HEK293 (cell line): Measurements from ENCODE around the gene PEX6.

Experiments used
- CTCF ChIA-PET: fragments of 350-600 bp; formaldehyde crosslinking; extraction: SDS; loops from one replicate; lab custom pipeline; 2021; ENCODE audit warnings: antibody characterized with exemption; lab: Yijun Ruan, JAX
- POLR2A ChIA-PET: fragments of 300-600 bp; formaldehyde crosslinking; extraction: SDS; loops from one replicate; lab custom pipeline; 2020; ENCODE audit warnings: antibody characterized with exemption, inconsistent platforms; lab: Yijun Ruan, JAX
- H3K27ac ChIP-seq: fragments of 200-500 bp; sonication (Bioruptor generic); 2 replicates; pipeline ENCODE4 v1.5.1; 2014; ENCODE audit warnings: low read depth, low read length, control low read depth, inconsistent platforms; ENCODE audit errors: extremely low read depth
- H3K36me3 ChIP-seq, 2 experiments: fragments of 200-500 bp in 1 of 2; sonication (Bioruptor generic) in 1 of 2; 1 replicate in 1 of 2; 2 replicates in 1 of 2; pipeline ENCODE4 v1.5.1; 2014 to 2017; ENCODE audit warnings: inconsistent platforms in 2 of 2, low read length in 2 of 2; ENCODE audit not compliant: control insufficient read depth in 2 of 2, insufficient read depth in 1 of 2
- H3K4me1 ChIP-seq: fragments of 200-500 bp; sonication (Bioruptor generic); 2 replicates; pipeline ENCODE4 v1.5.1; 2014; ENCODE audit warnings: mild to moderate bottlenecking, low read length, inconsistent platforms; ENCODE audit not compliant: control insufficient read depth, insufficient read depth
- H3K4me3 ChIP-seq: 2 replicates; pipeline ENCODE4 v1.5.1; 2011; ENCODE audit warnings: low read depth, mild to moderate bottlenecking, control low read depth, low read length, moderate library complexity
- H3K9me3 ChIP-seq: fragments of 200-500 bp; sonication (Bioruptor generic); 2 replicates; pipeline ENCODE4 v1.5.1; 2014; ENCODE audit warnings: low read depth, low read length, inconsistent platforms; ENCODE audit not compliant: control insufficient read depth, insufficient read depth
- FEZF1 ChIP-seq: fragments of 450-650 bp; formaldehyde crosslinking; IDR thresholded peaks from 2 replicates; pipeline ENCODE4 v1.5.1; 2016; ENCODE audit warnings: missing biosample characterization, missing genetic modification characterization
- GLIS1 ChIP-seq: fragments of 450-650 bp; formaldehyde crosslinking; IDR thresholded peaks from 2 replicates; pipeline ENCODE4 v1.5.1; 2016; ENCODE audit warnings: missing biosample characterization, missing genetic modification characterization
- KLF10 ChIP-seq: fragments of 450-650 bp; IDR thresholded peaks from 2 replicates; pipeline ENCODE4 v1.5.1; 2018; ENCODE audit warnings: missing biosample characterization, mild to moderate bottlenecking, missing genetic modification characterization
- KLF7 ChIP-seq: fragments of 450-650 bp; formaldehyde crosslinking; IDR thresholded peaks from 2 replicates; pipeline ENCODE4 v1.5.1; 2016; ENCODE audit warnings: missing biosample characterization, missing genetic modification characterization, borderline replicate concordance
- KLF9 ChIP-seq: fragments of 450-650 bp; formaldehyde crosslinking; IDR thresholded peaks from 2 replicates; pipeline ENCODE4 v1.5.1; 2016; ENCODE audit warnings: missing biosample characterization, missing genetic modification characterization, low read depth
- PATZ1 ChIP-seq: fragments of 450-650 bp; formaldehyde crosslinking; IDR thresholded peaks from 2 replicates; pipeline ENCODE4 v1.5.1; 2016; ENCODE audit warnings: missing biosample characterization, missing genetic modification characterization
- PRDM10 ChIP-seq: fragments of 450-650 bp; formaldehyde crosslinking; IDR thresholded peaks from 2 replicates; pipeline ENCODE4 v1.5.1; 2016; ENCODE audit warnings: missing biosample characterization, missing genetic modification characterization
- SETDB1 ChIP-seq: IDR thresholded peaks from one replicate; pipeline ENCODE4 v1.6.1; 2017; ENCODE audit warnings: mild to moderate bottlenecking, low read length, moderate library complexity, mixed read lengths; ENCODE audit not compliant: insufficient read length
- SP2 ChIP-seq: fragments of 450-650 bp; formaldehyde crosslinking; IDR thresholded peaks from 2 replicates; pipeline ENCODE4 v1.5.1; 2016; ENCODE audit warnings: missing biosample characterization, missing genetic modification characterization
- TCF7L2 ChIP-seq: IDR thresholded peaks from 2 replicates; pipeline ENCODE4 v1.6.1; 2011; ENCODE audit warnings: low read depth, mild to moderate bottlenecking, inconsistent platforms, low read length, moderate library complexity, borderline replicate concordance
- YY1 ChIP-seq: fragments of 450-650 bp; formaldehyde crosslinking; IDR thresholded peaks from 2 replicates; pipeline ENCODE4 v1.5.1; 2018; ENCODE audit warnings: missing biosample characterization, missing genetic modification characterization
- YY2 ChIP-seq: fragments of 450-650 bp; formaldehyde crosslinking; IDR thresholded peaks from 2 replicates; pipeline ENCODE4 v1.5.1; 2016; ENCODE audit warnings: missing biosample characterization, missing genetic modification characterization
- ZBTB20 ChIP-seq: fragments of 450-650 bp; formaldehyde crosslinking; IDR thresholded peaks from 2 replicates; pipeline ENCODE4 v1.5.1; 2016; ENCODE audit warnings: missing biosample characterization, missing genetic modification characterization
- ZBTB26 ChIP-seq: fragments of 450-650 bp; formaldehyde crosslinking; optimal IDR thresholded peaks from 2 replicates; pipeline ENCODE3; 2016; ENCODE audit warnings: missing biosample characterization, mild to moderate bottlenecking, missing genetic modification characterization
- ZNF133 ChIP-seq: fragments of 450-650 bp; formaldehyde crosslinking; IDR thresholded peaks from 2 replicates; pipeline ENCODE4 v1.5.1; 2016; ENCODE audit warnings: missing biosample characterization, missing genetic modification characterization
- ZNF140 ChIP-seq: fragments of 450-650 bp; formaldehyde crosslinking; IDR thresholded peaks from 2 replicates; pipeline ENCODE4 v1.5.1; 2016; ENCODE audit warnings: missing biosample characterization, missing genetic modification characterization
- ZNF248 ChIP-seq: fragments of 450-650 bp; formaldehyde crosslinking; IDR thresholded peaks from 2 replicates; pipeline ENCODE4 v1.5.1; 2017; ENCODE audit warnings: missing biosample characterization, missing genetic modification characterization
- ZNF324 ChIP-seq: fragments of 450-650 bp; formaldehyde crosslinking; IDR thresholded peaks from 2 replicates; pipeline ENCODE4 v1.5.1; 2016; ENCODE audit warnings: missing biosample characterization, missing genetic modification characterization
- ZNF549 ChIP-seq: fragments of 450-650 bp; IDR thresholded peaks from 2 replicates; pipeline ENCODE4 v1.5.1; 2018; ENCODE audit warnings: missing biosample characterization, missing genetic modification characterization, mild to moderate bottlenecking, inconsistent platforms, moderate library complexity
- ZNF660 ChIP-seq: fragments of 450-650 bp; IDR thresholded peaks from 2 replicates; pipeline ENCODE4 v1.5.1; 2018; ENCODE audit warnings: missing biosample characterization, mild to moderate bottlenecking, missing genetic modification characterization
- ZNF76 ChIP-seq: fragments of 450-650 bp; formaldehyde crosslinking; IDR thresholded peaks from 2 replicates; pipeline ENCODE4; 2016; ENCODE audit warnings: low read depth, missing biosample characterization, missing genetic modification characterization, borderline replicate concordance
- ZNF830 ChIP-seq: fragments of 450-650 bp; IDR thresholded peaks from 2 replicates; pipeline ENCODE4 v1.5.0; 2018; ENCODE audit warnings: missing biosample characterization, missing genetic modification characterization, low read depth, mild to moderate bottlenecking, moderate library complexity
- ZNF837 ChIP-seq: fragments of 450-650 bp; formaldehyde crosslinking; IDR thresholded peaks from 2 replicates; pipeline ENCODE4 v1.5.1; 2016; ENCODE audit warnings: missing biosample characterization, missing genetic modification characterization
- ZNF843 ChIP-seq: fragments of 450-650 bp; formaldehyde crosslinking; IDR thresholded peaks from 2 replicates; pipeline ENCODE4 v1.5.1; 2016; ENCODE audit warnings: missing biosample characterization, missing genetic modification characterization
- TF ChIP-seq, protein P1 (sequence below): fragments of 450-650 bp; formaldehyde crosslinking; IDR thresholded peaks from 2 replicates; pipeline ENCODE4 v1.5.1; 2017; ENCODE audit warnings: missing biosample characterization, missing genetic modification characterization

PEX6 gene

GRCh38 chr6:43024436-43024835, 45.5 kb upstream of the PEX6 start:
- POLR2A ChIA-PET, result interaction anchor here (0.9 to 9.2 kb wide), 5 partner anchors 10 to 119 kb away, joined by 3 to 66 read pairs (median 13); partner anchors contain the start of genes CUL7, KLC4, KLHDC3 and MEA1
- TF ChIP-seq ZNF843 (tag by site-specific recombination) (no peak), ZNF837 (tag by site-specific recombination) (0 out of 2 replicates have a peak, but pooled peaks have one; percentile 3)
- TF ChIP-seq, all 188 proteins: peak for 1

DNA sequence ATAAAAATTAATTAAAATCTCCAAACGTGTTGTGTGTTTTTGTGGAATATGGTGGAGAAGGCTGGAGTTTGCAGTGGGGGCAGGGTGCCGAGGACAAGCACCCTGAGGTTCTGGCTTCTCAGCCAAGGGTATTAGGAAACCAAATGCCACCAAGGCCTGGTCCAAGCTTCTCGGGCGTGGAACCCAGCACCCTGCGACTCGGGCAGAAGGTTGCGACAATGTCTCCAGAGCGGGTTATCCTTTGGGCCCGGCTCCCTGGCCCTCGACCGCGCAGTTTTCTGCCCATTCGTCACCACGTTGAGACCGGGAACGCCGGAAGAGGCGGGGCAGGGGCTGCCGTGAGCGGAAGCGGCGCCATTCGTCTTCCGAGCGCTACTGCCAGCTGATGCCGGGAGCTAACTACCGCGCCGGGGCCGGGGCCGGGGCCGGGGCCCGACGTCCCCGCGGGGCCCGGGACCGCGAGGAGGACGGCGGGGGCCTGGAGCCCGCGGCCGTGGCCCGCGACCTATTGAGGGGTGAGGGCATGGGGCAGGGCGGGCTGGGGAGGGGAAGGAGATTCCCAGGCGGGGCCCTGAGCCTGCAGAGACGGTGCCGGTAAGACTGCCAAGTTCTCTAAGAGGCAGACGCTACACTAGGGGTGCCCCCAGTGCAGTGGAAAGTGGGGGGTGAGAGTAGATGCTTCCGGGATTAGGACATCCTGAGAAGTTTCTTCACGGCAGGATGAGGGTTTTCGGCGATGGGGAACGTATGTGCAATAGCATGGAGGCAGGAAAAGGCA, 42.5 kb upstream of the PEX6 start, which contains the start of gene RRP36:
Gene RRP36 (plus strand): TSS at position 354 of the 778 bp plus-strand sequence. CDS start 32 bp downstream, at position 386.
- peak within 1 kb of the TSS; percentile 91 for H3K4me3 ChIP-seq
- H3K27ac ChIP-seq, result peak within 1 kb of the TSS; percentile 86
- peaks cover 9% of the 10 kb centered on the region for H3K4me1 ChIP-seq
- no peaks in the 10 kb centered on the region for H3K9me3 ChIP-seq
- ChIA-PET POLR2A (interaction anchor here (0.5 to 9.2 kb wide), 23 partner anchors 8 to 1048 kb away, joined by 3 to 66 read pairs (median 5); partner anchors contain the start of genes CNPY3, CUL7, GNMT and KLC4), CTCF (interaction anchor here (0.8 to 2.3 kb wide), 9 partner anchors 11 to 122 kb away, joined by 3 to 11 read pairs (median 4); no protein-coding TSS in a partner anchor)
- peaks cover 58 to 79% of the 10 kb centered on the region in 2 experiments for H3K36me3 ChIP-seq
- TF ChIP-seq PATZ1 (tag by site-specific recombination) (peak; percentile 69), ZNF140 (tag by site-specific recombination) (no peak), ZBTB20 (peak; percentile 88), ZNF76 (tag by site-specific recombination) (peak; percentile 45; the same call in 1 of the 2 replicates), ZNF248 (tag by site-specific recombination) (no peak), KLF7 (tag by site-specific recombination) (no peak), SP2 (tag by site-specific recombination) (peak; percentile 72), ZNF133 (tag by site-specific recombination) (no peak), TCF7L2 (no peak), YY1 (tag by site-specific recombination) (peak; percentile 61; the same call in 1 of the 2 replicates), ZNF660 (peak; percentile 51; the same call in 1 of the 2 replicates), KLF9 (tag by site-specific recombination) (peak; percentile 47; the same call in 1 of the 2 replicates), FEZF1 (tag by site-specific recombination) (peak; percentile 46; the same call in 1 of the 2 replicates), SETDB1 (no peak), ZNF830 (tag by site-specific recombination) (no peak), PRDM10 (tag by site-specific recombination) (peak; percentile 50), YY2 (tag by site-specific recombination) (peak; percentile 42; the same call in 1 of the 2 replicates), ZNF549 (no peak), GLIS1 (0 out of 2 replicates have a peak, but pooled peaks have one; percentile 17), ZNF324 (no peak), KLF10 (tag by site-specific recombination) (peak; percentile 46; the same call in 1 of the 2 replicates), ZBTB26 (peak; percentile 52)
- TF ChIP-seq, protein P1, sequence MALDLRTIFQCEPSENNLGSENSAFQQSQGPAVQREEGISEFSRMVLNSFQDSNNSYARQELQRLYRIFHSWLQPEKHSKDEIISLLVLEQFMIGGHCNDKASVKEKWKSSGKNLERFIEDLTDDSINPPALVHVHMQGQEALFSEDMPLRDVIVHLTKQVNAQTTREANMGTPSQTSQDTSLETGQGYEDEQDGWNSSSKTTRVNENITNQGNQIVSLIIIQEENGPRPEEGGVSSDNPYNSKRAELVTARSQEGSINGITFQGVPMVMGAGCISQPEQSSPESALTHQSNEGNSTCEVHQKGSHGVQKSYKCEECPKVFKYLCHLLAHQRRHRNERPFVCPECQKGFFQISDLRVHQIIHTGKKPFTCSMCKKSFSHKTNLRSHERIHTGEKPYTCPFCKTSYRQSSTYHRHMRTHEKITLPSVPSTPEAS, result no peak; the same call in 1 of the 2 replicates

More at GRCh38 chr6:43024436-43024835, 45.5 kb upstream of the PEX6 start:
- peaks cover 71 to 79% of the 10 kb centered on the region in 2 experiments for H3K36me3 ChIP-seq
- peaks cover 9% of the 10 kb centered on the region for H3K4me1 ChIP-seq
- no peaks in the 10 kb centered on the region for H3K9me3 ChIP-seq
- H3K27ac ChIP-seq, result no peak overlapping the region
- no peak overlapping the region for H3K4me3 ChIP-seq
- CTCF ChIA-PET, result interaction anchor here (0.6 to 0.7 kb wide), 2 partner anchors 10 to 119 kb away, joined by 3 read pairs; no protein-coding TSS in a partner anchor
